HG03159 (cell line): Measurements from ENCODE around the gene CNGA4.
A peak's percentile ranks its signal among the peaks of the same experiment; 100 is the strongest.

Experiments used
- ATAC-seq: cut with Tn5 transposase; IDR thresholded peaks from one replicate; pipeline ENCODE4 v1.9.1; 2021; ENCODE audit warnings: mild to moderate bottlenecking, moderate library complexity; ENCODE audit not compliant: unreplicated experiment

Gene CNGA4, protein sequence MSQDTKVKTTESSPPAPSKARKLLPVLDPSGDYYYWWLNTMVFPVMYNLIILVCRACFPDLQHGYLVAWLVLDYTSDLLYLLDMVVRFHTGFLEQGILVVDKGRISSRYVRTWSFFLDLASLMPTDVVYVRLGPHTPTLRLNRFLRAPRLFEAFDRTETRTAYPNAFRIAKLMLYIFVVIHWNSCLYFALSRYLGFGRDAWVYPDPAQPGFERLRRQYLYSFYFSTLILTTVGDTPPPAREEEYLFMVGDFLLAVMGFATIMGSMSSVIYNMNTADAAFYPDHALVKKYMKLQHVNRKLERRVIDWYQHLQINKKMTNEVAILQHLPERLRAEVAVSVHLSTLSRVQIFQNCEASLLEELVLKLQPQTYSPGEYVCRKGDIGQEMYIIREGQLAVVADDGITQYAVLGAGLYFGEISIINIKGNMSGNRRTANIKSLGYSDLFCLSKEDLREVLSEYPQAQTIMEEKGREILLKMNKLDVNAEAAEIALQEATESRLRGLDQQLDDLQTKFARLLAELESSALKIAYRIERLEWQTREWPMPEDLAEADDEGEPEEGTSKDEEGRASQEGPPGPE

DNA sequence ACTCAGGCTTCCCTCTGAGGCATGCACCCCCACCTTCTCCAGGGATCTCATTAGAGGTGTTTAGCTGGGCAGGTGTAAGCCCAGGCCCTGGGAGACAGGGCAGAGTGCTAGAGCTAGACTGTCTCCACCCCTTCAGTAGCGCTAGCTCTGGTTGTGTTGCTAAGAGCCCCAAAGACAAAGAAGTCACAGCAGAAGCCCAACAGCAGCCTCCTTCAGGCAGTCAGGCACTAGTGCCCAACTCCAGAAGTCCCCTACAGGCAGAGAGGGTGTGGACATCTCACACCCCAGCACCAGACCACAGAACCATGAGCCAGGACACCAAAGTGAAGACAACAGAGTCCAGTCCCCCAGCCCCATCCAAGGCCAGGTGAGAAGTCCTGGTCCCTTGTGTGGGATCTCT lies at the start of gene CNGA4:
TSS of gene CNGA4 (plus strand) at position 188 of the 400 bp plus-strand sequence. CDS start at position 306, 118 bp downstream.
- no peak for ATAC-seq

DNA sequence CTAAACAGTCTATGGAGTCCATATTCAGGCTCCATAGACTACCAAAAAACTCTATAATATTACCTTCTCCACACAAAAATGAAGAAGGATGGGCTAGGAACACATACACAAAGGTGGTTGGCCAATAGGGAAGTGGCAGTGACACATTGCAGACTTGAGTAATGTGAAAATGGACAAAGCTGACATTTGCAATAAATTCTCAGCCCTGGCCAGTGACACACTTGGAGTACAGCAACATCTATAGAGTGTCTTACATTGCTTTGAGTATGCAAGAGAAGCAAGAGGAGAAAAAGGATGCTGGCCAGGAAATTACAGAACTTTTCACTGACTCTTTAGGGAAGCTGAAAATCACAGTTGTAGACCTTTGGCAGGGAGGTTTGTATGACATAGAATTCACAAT lies 47.1 kb upstream of the CNGA4 start:
- ATAC-seq: no peak

DNA sequence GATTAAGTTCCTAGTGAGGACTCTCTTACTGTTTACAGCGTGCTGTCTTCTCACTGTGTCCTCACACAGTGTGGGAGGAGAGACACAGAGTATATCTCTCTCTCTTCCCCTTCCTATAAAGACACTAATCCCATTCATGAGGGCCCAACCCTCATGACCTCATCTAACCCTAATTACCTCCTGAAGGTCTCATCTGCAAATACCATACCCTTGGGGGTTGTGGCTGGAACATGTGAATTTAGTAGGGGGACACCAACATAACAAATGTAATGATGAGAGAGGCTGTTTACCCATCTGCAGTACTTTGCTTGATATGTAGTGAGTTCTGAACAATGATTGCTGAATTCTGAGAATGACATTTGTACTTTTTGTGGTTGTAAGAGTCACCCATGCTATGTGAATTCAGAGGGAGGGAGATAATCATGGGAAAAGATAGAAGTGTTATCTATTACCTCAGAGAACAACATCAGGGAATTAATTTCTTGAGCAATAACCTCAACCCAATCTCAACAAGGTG lies 44.8 kb upstream of the CNGA4 start:
- no peak for ATAC-seq

DNA sequence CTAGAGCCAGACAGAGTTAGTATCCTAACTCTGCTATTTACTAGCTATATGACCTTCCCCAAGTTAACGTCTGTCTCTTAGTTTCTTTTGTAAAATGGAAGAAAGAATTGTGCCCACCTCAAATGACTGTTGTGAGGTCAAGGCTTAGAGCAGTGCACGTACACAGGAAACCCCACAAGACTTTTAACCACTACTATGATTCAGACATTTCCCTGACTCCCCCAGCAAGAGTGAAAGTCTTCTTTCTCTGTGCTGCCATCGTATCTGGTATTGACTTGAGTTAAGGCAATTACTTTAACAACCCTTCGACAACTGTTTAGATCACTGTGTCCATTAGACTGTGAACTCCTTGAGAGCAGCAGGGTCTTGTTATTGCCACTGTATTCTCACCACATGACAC lies 42.5 kb upstream of the CNGA4 start:
- ATAC-seq: no peak

DNA sequence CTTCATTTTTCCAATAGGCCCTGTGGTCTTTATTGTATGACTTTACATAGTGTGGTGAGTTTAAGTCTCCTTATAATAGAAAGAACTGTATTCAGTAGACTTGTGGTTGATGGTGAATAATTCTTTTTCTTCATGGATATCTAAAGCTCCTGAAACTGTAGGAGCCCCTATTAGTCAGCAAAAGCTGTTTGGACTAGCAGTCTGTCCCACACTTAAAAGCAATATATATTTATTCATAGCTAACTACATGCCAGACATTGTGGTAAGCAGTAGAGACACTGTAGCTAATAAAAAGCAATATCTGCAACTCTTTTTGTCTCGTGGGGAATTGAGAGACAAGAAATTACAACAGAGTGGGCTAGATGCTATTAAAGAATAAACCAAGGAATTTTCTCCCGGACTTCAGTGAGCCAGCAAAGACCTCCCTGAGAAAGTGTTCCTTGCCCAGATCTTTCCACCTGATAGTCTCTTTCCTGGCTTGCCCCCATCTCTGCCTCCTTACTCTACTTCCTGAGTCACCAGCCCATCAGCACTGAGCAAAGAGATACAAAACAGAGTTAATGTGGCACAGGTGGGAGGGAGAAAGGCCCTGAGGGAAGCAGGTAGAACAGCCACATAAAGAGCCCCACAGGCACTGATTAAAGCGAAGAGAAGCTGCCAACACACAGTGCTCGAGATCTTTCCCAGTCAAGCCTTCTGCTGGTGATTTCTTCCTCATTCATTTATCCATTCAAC lies 41.3 kb upstream of the CNGA4 start:
- no peak for ATAC-seq

DNA sequence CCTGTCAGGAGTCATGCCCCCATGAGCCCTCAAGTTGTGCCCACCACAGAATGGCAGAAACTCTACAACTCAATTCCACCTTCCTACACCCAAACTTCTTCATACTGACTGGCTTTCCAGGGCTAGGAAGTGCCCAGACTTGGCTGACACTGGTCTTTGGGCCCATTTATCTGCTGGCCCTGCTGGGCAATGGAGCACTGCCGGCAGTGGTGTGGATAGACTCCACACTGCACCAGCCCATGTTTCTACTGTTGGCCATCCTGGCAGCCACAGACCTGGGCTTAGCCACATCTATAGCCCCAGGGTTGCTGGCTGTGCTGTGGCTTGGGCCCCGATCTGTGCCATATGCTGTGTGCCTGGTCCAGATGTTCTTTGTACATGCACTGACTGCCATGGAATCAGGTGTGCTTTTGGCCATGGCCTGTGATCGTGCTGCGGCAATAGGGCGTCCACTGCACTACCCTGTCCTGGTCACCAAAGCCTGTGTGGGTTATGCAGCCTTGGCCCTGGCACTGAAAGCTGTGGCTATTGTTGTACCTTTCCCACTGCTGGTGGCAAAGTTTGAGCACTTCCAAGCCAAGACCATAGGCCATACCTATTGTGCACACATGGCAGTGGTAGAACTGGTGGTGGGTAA lies 39.6 kb upstream of the CNGA4 start, which contains the start of gene OR52W1:
TSS of gene OR52W1 (plus strand) at position 51 of the 637 bp plus-strand sequence. CDS start at position 51, 0 bp downstream.
- no peak for ATAC-seq

DNA sequence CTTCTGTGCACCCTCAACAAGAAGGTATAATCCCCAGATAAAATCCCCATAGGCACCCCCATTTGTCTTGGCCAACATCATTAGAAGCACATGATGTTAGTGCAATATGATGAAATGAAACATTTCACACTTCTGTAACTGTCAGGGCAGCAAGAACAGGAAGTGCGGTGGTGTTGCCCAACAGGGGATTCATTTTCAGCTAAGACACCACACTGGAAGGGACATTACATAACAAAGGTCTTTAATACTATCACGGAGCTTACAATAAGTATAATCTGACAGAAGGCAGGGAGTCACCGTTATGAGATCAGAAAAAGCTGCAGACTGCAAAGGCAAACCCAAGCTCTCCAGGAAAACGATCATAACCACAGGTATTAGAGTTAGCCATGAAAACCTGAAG lies 37.9 kb upstream of the CNGA4 start:
- ATAC-seq: no peak

DNA sequence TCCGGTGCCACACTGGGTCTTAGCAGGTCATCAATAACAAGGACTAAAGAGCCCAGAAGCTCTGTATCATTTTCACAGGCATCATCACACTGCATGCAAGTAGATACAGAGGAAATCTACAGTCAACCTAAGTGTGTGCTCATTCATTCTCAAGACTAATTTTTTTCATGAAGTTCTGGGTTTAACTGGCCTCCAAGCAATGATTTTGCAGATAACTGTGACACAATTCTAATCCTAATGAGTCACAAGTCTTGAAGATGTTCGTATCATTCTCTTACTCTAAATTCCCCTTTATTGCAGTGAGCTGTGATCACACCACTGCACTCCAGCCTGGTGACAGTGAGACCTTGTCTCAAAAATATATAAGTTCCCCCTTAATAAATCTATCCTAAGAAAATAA lies 37.4 kb upstream of the CNGA4 start:
- no peak for ATAC-seq

DNA sequence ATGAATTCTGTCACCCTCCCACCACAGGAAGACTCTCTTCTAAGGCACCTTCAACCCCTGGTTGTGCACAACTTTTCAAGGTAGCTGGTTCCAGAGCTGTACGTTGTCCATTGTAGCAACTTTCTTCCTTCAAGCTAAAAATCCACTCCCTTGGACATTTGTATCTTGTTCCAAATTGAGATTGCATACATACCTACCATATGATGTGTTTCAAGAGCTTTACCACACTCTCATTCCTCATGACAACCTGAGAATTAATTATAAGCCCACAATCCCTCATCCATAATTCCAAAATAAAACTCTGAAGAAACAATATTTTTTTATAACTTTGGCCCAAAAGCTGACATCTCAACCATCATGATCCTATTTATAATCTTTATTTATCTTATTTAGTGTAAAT lies 36.8 kb upstream of the CNGA4 start:
- ATAC-seq: no peak

DNA sequence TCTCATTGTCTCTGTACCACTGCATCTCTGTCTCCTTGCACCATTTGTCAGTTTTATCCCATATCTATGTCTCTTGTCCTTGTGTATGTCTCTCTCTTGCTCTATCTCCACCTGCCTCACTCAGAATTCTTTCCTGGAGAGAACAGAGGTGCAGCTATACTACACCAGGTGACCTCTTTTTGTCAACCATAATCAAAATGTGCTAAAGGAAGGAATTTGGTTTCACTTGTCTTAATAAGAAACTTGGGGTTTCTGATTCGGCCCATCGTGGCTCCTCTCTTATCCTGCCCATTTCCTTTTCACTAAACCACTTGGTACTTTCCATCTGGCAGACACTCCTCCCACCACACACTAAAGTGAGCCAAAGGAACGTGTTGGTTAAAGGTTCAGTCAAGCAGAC lies 35.6 kb upstream of the CNGA4 start:
- ATAC-seq: peak; percentile 69

DNA sequence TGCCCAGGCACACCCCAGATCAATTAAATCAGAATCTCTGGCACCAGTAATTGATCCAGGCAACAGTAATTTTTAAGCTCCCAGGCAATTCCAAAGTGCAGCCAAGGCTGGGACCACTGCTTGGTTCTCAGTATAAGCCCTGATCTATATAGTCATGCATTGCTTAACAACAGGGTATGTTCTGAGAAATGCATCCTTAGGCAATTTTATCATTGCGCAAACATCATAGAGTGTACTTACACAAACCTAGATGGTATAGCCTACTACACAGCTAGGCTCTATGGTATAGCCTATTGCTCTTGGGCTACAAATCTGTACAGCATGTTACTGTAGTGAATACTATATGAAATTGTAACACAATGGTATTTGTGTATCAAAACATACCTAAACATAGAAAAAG lies 34.2 kb upstream of the CNGA4 start:
- ATAC-seq: no peak

DNA sequence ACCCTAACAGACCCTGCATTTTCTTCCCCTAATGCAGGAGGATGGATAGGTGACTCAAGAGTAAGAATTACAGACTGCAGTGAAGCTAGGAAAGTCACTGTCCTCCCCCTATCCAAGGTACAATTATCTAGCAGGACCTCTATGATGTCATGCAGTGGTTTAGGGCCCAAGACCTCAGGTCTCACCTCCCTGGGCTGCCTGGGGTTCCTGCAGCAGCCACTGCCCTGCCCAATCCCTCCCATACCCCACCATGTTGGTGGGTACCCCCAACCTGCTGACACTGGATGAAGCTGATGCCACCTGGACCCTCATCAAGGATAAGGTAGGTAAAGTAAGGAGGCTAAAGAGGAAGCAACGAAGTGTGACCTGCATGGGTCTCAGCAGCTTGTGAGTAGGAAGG lies 33.5 kb upstream of the CNGA4 start, which contains the start of gene C11orf42:
TSS of gene C11orf42 (plus strand) at position 192 of the 400 bp plus-strand sequence. CDS start at position 251, 59 bp downstream.
- ATAC-seq: no peak

DNA sequence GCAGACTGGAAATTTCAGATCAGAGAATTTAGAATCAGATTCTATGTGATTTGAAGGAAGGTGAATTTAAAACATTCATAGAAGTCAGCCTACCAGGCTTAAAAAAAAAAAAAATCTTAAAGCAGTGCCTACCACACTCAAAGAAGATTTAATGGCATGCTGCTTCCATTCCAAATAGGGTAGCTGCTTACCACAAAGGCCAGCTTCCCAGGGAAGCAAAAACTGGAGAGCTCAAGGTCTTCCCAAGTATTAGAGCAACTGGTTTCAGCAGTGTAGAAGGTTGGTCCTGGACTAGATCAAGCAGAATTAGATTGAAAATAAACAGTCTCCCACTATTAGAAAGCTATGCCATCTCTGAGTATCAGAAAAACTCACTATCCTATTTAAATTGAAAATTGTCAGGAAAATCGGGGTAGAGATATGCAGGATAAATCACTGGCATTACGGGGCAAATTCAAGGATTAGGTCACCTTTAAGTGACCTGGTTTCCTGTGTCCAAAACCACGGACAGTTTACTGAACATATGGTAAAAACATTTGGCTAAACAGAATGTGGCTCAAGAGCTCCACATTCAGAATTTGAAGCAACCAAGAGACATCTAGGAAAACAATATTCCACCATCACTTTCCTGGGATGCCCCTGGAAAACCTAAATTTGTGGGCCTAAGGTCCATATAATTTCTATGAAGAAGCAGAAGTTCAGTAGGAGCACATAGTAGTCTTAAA lies 32.3 kb upstream of the CNGA4 start:
- ATAC-seq: no peak

DNA sequence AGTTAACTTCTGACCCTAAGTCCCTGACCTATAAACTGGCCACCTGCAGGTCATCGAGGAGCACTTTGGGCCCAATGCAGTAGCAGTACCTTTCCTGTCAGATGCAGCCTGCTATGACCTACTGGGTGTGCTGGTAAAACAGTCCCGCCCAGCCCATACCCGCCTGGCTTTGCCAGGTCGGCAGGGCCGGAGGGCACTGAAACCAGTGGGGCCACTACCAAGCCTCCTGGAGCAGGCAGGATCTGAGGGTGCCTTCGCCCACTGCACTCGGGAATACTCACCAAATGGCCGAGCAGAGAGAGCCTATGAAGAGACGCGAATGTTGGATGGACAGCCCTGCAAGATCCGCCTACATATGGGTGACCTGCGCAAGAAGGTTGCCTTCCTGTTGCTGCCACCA lies 29.1 kb upstream of the CNGA4 start:
- no peak for ATAC-seq

DNA sequence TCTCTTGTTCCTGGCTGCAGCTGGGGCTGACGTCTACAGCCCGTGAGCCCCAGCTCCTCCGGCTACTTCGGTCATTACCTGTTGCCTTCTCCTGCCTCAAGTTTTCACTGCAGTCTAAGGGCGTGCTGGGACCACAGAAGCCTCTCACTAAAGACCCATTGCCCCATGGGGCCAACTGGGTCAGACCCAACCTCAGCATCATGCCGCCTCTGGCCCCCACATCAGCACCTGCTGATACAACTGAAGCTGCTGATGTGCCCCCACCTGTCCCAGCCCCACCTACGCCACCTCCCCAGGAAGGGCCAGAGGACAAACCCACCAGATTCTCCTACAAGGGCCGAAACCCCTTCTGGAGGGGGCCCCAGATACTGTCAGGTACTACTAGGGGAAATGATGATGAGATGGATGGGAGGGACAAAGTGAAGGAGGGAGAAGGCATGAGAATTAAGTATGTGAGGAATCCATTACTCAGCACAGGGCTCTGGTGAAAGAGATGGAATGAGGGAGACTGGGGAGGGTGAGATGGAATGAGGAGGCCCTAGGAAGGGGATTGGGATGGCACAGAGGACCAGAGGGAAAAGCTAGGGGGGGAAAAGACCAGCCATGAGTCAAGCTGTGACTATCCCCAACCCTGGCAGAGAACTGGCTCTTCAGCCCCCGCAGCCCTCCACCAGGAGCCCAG lies 28.5 kb upstream of the CNGA4 start:
- no peak for ATAC-seq

DNA sequence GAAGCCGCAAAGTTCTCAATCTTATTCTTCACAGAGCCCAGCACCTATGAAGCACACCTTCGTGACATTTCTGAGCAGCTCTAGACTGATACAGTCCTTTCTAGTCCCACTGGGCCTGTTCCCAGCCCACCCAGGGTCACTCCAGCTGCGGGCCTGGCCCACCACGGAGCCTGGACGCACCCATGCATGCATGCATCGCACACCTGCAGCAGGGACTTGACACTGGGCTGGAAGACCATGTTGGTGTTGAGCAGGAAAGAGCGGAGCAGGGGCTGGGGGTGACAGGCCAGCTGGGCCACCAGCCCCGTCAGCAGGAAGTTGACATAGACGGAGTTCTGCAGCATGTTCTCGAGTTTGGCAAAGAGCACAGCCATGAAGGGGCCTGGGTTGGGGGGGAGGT lies 24.4 kb upstream of the CNGA4 start:
- ATAC-seq: no peak

DNA sequence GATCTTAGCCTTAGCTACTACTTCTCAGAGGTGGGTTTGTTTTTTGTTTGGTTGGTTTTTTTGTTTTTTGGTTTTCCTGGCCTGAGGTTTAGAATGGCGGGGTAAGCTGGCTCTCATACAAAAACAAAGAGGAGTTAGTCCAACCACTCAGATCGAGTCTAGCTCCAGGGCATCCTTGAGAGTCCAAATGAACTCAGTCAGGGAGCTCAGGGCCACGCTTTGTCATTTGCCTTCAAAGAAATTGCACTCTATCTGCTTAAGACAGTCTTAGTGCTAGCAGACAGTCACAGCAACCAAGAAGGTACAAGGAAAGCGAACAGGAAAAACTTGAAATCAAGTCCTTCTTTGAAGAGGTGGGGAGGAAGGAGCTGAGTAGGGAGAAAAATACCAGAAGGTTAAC lies 22.4 kb upstream of the CNGA4 start:
- no peak for ATAC-seq

DNA sequence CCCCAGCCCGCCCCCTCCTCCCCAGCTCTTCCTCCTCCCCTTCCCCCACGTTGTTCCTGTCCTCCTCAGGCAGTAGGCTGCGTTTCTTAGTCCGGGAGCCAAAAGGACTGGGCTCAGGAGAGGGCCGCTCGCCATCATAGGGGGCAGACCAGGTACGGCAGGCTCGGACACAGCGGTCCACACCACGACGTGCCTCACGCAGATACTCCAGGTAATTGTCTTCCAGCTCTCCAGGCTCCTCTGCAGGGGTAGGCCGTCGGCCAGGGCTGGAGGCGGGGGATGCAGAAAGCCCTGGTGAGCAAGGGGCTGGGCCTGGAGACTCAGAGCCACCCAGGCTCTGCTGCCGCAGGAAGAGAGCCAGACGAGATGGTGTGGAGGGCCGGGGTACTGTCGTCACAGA lies 21.2 kb upstream of the CNGA4 start:
- no peak for ATAC-seq

DNA sequence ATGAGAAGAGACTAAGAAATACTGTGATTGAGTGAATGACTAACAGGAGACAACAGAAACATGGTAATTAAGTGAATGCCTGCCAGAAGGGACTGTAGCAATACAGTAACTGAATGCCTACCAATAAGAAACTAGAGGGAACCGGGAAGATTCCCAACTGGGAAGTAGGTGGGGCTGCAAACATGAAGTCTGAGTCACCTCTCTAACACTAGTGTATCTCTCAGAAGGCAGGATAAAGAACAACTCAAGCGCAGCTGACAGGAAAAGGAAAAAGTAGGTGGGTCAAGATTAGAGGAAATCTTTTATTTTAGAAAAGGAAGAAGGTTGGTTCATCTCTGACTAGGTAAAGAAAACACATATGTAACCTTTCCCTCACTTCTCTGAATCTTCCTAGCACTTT lies 19.5 kb upstream of the CNGA4 start:
- ATAC-seq: no peak

DNA sequence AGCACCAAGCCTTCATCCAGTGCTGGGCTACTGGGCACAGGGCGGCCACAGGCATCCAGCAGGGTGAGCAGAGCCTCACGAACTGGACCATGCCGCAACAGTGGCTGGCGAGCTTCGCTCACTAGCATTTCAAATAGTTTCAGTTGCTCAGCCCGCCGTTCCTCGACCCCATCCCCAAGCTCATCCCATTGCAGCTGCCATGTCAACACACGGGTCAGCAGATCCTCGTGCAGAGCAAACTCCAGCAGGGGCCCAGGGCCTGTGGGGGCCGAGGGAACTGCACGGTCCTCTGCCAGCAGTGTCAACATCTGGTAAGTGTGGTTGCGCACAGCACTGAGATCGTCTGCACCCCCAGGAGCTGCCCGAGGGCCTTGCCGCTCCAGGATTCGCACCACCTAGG lies 15.0 kb upstream of the CNGA4 start:
- ATAC-seq: no peak
